H9 (cell line): Measurements from ENCODE around the gene BMERB1. TPM values are rescaled to one million over a fixed set of nuclear protein-coding genes. Genes with fewer than 3 reads are reported as not detected.

Experiments used
- DNase-seq: peaks from one replicate; pipeline ENCODE4 v3.0.0-alpha.2; 2017
- H2AFZ ChIP-seq: one replicate; pipeline ENCODE4 v1.6.1; 2013; ENCODE audit warnings: mild to moderate bottlenecking, low read length, control low read depth, moderate library complexity
- H2AK5ac ChIP-seq: 2 replicates; pipeline ENCODE4 v1.6.1; 2013; ENCODE audit warnings: low read length, control low read depth, mixed read lengths; ENCODE audit not compliant: insufficient read length
- H2BK120ac ChIP-seq: one replicate; pipeline ENCODE4 v1.6.1; 2013; ENCODE audit warnings: low read depth, mild to moderate bottlenecking, low read length, control low read depth, inconsistent platforms; ENCODE audit not compliant: poor library complexity, severe bottlenecking
- H2BK12ac ChIP-seq: 2 replicates; pipeline ENCODE4 v1.6.1; 2013; ENCODE audit warnings: low read length, control low read depth, mixed read lengths, low read depth; ENCODE audit not compliant: insufficient read length
- H2BK15ac ChIP-seq: 2 replicates; pipeline ENCODE4 v1.6.1; 2013; ENCODE audit warnings: low read depth, low read length, control low read depth
- H2BK20ac ChIP-seq: one replicate; pipeline ENCODE4 v1.6.1; 2013; ENCODE audit warnings: low read depth, mild to moderate bottlenecking, low read length, control low read depth, inconsistent platforms; ENCODE audit not compliant: poor library complexity, severe bottlenecking
- H2BK5ac ChIP-seq: 2 replicates; pipeline ENCODE4 v1.6.1; 2013; ENCODE audit warnings: low read length, control low read depth, mixed read lengths; ENCODE audit not compliant: insufficient read length
- H3K14ac ChIP-seq: 2 replicates; pipeline ENCODE4 v1.6.1; 2013; ENCODE audit warnings: low read length, control low read depth; ENCODE audit not compliant: insufficient read depth
- H3K18ac ChIP-seq: 2 replicates; pipeline ENCODE4 v1.6.1; 2013; ENCODE audit warnings: low read depth, mild to moderate bottlenecking, mixed read lengths, low read length, control low read depth; ENCODE audit not compliant: insufficient read length
- H3K23ac ChIP-seq: 2 replicates; pipeline ENCODE4 v1.6.1; 2013; ENCODE audit warnings: low read length, control low read depth, mixed read lengths, low read depth; ENCODE audit not compliant: insufficient read length
- H3K23me2 ChIP-seq: 2 replicates; pipeline ENCODE4 v1.6.1; 2013; ENCODE audit warnings: low read depth, mild to moderate bottlenecking, mixed read lengths, low read length, control low read depth; ENCODE audit not compliant: insufficient read length, poor library complexity, severe bottlenecking
- H3K27ac ChIP-seq: 2 replicates; pipeline ENCODE4 v1.5.1; 2013; ENCODE audit warnings: low read length, control low read depth, mixed read lengths, low read depth; ENCODE audit not compliant: insufficient read length
- H3K27me3 ChIP-seq: 2 replicates; pipeline ENCODE4 v1.6.1; 2013; ENCODE audit warnings: low read length, control low read depth, inconsistent platforms; ENCODE audit not compliant: insufficient read depth
- H3K4ac ChIP-seq: 2 replicates; pipeline ENCODE4 v1.6.1; 2013; ENCODE audit warnings: low read depth, mild to moderate bottlenecking, control low read depth, inconsistent platforms, low read length, moderate library complexity
- H3K4me1 ChIP-seq: 2 replicates; pipeline ENCODE4 v1.6.1; 2013; ENCODE audit warnings: low read length, control low read depth, inconsistent platforms; ENCODE audit not compliant: insufficient read depth
- H3K4me2 ChIP-seq: 2 replicates; pipeline ENCODE4 v1.6.1; 2013; ENCODE audit warnings: low read length, control low read depth, mixed read lengths; ENCODE audit not compliant: insufficient read length, insufficient read depth
- H3K56ac ChIP-seq: 2 replicates; pipeline ENCODE4 v1.6.1; 2013; ENCODE audit warnings: low read depth, mild to moderate bottlenecking, mixed read lengths, low read length, control low read depth; ENCODE audit not compliant: insufficient read length
- H3K79me1 ChIP-seq: 2 replicates; pipeline ENCODE4 v1.6.1; 2013; ENCODE audit warnings: low read depth, mild to moderate bottlenecking, moderate library complexity, low read length, control low read depth, inconsistent platforms; ENCODE audit not compliant: insufficient read depth, poor library complexity, severe bottlenecking
- H3K79me2 ChIP-seq: 2 replicates; pipeline ENCODE4 v1.6.1; 2013; ENCODE audit warnings: low read length, control low read depth, inconsistent platforms; ENCODE audit not compliant: insufficient read depth
- H3K9ac ChIP-seq: 2 replicates; pipeline ENCODE4 v1.6.1; 2013; ENCODE audit warnings: low read length, control low read depth, mixed read lengths; ENCODE audit not compliant: insufficient read length; ENCODE audit errors: extremely low read depth
- H3K9me3 ChIP-seq: one replicate; pipeline ENCODE4 v1.6.1; 2013; ENCODE audit warnings: low read depth, low read length, inconsistent platforms; ENCODE audit not compliant: control insufficient read depth
- H3T11ph ChIP-seq: one replicate; pipeline ENCODE4 v1.6.1; 2013; ENCODE audit warnings: mild to moderate bottlenecking, low read length, control low read depth, inconsistent platforms
- H4K20me1 ChIP-seq: one replicate; pipeline ENCODE4 v1.6.1; 2013; ENCODE audit not compliant: control insufficient read depth, insufficient read length, insufficient read depth
- H4K5ac ChIP-seq: 2 replicates; pipeline ENCODE4 v1.6.1; 2013; ENCODE audit warnings: low read depth, mild to moderate bottlenecking, mixed read lengths, low read length, control low read depth; ENCODE audit not compliant: insufficient read length
- H4K8ac ChIP-seq: replicated peaks from 2 replicates; pipeline ENCODE4 v1.6.1; 2013; ENCODE audit warnings: low read length, control low read depth, mixed read lengths, low read depth; ENCODE audit not compliant: insufficient read length
- H4K91ac ChIP-seq: 2 replicates; pipeline ENCODE4 v1.6.1; 2013; ENCODE audit warnings: low read depth, mild to moderate bottlenecking, moderate library complexity, mixed read lengths, low read length, control low read depth; ENCODE audit not compliant: insufficient read length
- H3K27ac Mint-ChIP-seq, 3 experiments: 2 replicates in 2 of 3; 3 replicates in 1 of 3; pipeline ENCODE4 v1.8.0; 2020 to 2021; ENCODE audit warnings: mixed read lengths in 3 of 3, mild to moderate bottlenecking in 1 of 3, moderate library complexity in 1 of 3
- H3K27me3 Mint-ChIP-seq: 2 replicates; pipeline ENCODE4 v1.8.0; 2021; ENCODE audit warnings: low read depth, mild to moderate bottlenecking, moderate library complexity, mixed read lengths
- H3K36me3 Mint-ChIP-seq, 3 experiments: 2 replicates in 2 of 3; 3 replicates in 1 of 3; pipeline ENCODE4 v1.8.0; 2020 to 2021; ENCODE audit warnings: low read depth in 3 of 3, mixed read lengths in 3 of 3; ENCODE audit not compliant: insufficient read depth in 1 of 3
- H3K4me1 Mint-ChIP-seq, 2 experiments: 2 replicates each; pipeline ENCODE4 v1.8.0; 2020; ENCODE audit warnings: mixed read lengths in 2 of 2
- H3K4me3 Mint-ChIP-seq, 2 experiments: 2 replicates in 1 of 2; 3 replicates in 1 of 2; pipeline ENCODE4 v1.8.0; 2020 to 2021; ENCODE audit warnings: mild to moderate bottlenecking in 2 of 2, mixed read lengths in 2 of 2, moderate library complexity in 1 of 2
- H3K9me3 Mint-ChIP-seq, 2 experiments: 2 replicates in 1 of 2; 3 replicates in 1 of 2; pipeline ENCODE4 v1.8.0; 2020; ENCODE audit warnings: mild to moderate bottlenecking in 2 of 2, mixed read lengths in 2 of 2, moderate library complexity in 1 of 2
- WGBS: extraction: QIAGEN DNeasy Blood & Tissue Kit; methylation state at CpG from one replicate; pipeline ENCODE4 v1.1.7; 2013; ENCODE audit warnings: missing lambda C conversion rate, low lambda C conversion rate, mixed read lengths; ENCODE audit not compliant: insufficient read length; ENCODE audit errors: extremely low coverage; 5-methylcytosine and 5-hydroxymethylcytosine counted together
- total RNA-seq: library from RNA; stranded (reverse); gene quantifications from 2 replicates; pipeline ENCODE4 v1.2.1, GENCODE V29; 2021
- TF ChIP-seq, protein P1 (sequence below): fragments of 200-600 bp; sonication (generic); conservative IDR thresholded peaks from 3 replicates; pipeline ENCODE4 v1.8.0; 2021; ENCODE audit warnings: antibody characterized with exemption, mild to moderate bottlenecking

BMERB1 gene
- total RNA-seq, 1 experiment from 2014 or later: 19.5 TPM

DNA sequence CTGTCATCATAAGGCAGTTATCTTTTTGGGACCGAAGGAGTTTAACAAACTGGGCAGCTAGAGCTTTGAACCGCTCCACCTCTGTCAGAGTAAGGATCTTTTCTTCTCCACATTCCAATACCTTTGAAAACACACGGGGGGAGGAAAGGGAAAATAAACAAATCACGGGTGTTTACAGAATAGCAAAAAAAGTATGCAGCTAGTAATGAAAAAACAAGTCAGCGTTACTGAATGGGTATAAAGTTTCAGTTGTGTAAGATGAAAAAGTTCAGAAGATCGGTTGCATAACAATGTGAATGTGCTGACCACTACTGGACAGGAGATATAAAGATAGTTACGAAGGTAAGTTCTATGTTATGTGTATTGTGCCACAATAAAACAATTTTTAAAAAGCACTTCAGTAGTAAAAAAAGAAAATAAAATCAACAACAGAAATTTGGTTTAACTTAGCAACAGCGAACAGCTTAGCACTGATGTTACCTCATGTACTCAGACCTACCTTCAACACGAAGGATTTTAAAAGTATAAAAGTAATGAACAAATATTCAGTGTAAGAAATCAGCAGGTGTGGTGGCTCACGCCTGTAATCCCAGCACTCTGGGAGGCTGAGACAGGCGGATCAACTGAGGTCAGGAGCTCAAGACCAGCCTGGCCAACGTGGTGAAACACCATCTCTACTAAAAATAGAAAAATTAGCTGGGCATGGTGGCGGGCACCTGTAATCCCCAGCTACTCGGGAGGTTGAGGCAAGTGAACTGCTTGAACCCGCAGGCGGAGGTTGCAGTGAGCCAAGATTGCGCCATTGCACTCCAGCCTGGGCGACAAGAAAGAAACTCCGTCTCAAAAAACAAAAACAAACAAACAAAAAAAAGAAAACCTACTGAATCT, 174.3 kb downstream of the BMERB1 start:
- H3K23ac ChIP-seq: no peak overlapping the region
- no peaks in the 10 kb centered on the region for H3K9me3 ChIP-seq
- TF ChIP-seq, protein P1, sequence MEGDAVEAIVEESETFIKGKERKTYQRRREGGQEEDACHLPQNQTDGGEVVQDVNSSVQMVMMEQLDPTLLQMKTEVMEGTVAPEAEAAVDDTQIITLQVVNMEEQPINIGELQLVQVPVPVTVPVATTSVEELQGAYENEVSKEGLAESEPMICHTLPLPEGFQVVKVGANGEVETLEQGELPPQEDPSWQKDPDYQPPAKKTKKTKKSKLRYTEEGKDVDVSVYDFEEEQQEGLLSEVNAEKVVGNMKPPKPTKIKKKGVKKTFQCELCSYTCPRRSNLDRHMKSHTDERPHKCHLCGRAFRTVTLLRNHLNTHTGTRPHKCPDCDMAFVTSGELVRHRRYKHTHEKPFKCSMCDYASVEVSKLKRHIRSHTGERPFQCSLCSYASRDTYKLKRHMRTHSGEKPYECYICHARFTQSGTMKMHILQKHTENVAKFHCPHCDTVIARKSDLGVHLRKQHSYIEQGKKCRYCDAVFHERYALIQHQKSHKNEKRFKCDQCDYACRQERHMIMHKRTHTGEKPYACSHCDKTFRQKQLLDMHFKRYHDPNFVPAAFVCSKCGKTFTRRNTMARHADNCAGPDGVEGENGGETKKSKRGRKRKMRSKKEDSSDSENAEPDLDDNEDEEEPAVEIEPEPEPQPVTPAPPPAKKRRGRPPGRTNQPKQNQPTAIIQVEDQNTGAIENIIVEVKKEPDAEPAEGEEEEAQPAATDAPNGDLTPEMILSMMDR: no peak
- no peak overlapping the region for H3K18ac ChIP-seq
- H2BK12ac ChIP-seq: no peak overlapping the region
- H4K20me1 ChIP-seq: no peaks in the 10 kb centered on the region
- WGBS: no CpG with 5 or more reads among the region's 19 CpGs
- Mint-ChIP-seq H3K4me3 (no peak overlapping the region), H3K36me3 (peaks cover 21 to 75% (median 61%) of the 10 kb centered on the region in 3 experiments; a peak in 6 of 7 replicates), H3K9me3 (no peaks in the 10 kb centered on the region), H3K27me3 (no peaks in the 10 kb centered on the region), H3K27ac (no peak overlapping the region), H3K4me1 (peaks cover 3 to 11% of the 10 kb centered on the region in 2 experiments)
- no peak overlapping the region for H4K5ac ChIP-seq
- no peak overlapping the region for H2BK20ac ChIP-seq
- no peak overlapping the region for H3K9ac ChIP-seq
- H3K4ac ChIP-seq: no peak overlapping the region
- no peak overlapping the region for H3K4me2 ChIP-seq
- no peaks in the 10 kb centered on the region for H3K27me3 ChIP-seq
- no peak overlapping the region for H3K14ac ChIP-seq
- DNase-seq: no peak
- H3K27ac ChIP-seq: no peak overlapping the region
- no peaks in the 10 kb centered on the region for H3K23me2 ChIP-seq
- no peaks in the 10 kb centered on the region for H3K4me1 ChIP-seq
- no peaks in the 10 kb centered on the region for H3K79me2 ChIP-seq
- H2BK5ac ChIP-seq: no peak overlapping the region
- no peaks in the 10 kb centered on the region for H3K79me1 ChIP-seq
- no peak overlapping the region for H4K91ac ChIP-seq
- H2BK15ac ChIP-seq: no peak overlapping the region
- no peak overlapping the region for H3T11ph ChIP-seq
- no peak overlapping the region for H3K56ac ChIP-seq
- H4K8ac ChIP-seq: no peak overlapping the region
- no peak overlapping the region for H2AFZ ChIP-seq
- no peak overlapping the region for H2AK5ac ChIP-seq
- H2BK120ac ChIP-seq: no peak overlapping the region
